NCI-H345 treated with DMSO at 0.1 percent for 48 hours (cell line): ENCODE results near the gene GJD2.

Experiments used
- DNase-seq: peaks from one replicate; lab custom pipeline; 2025; ENCODE audit not compliant: unreplicated experiment; lab: John Stamatoyannopoulos, UW

Gene GJD2

DNA sequence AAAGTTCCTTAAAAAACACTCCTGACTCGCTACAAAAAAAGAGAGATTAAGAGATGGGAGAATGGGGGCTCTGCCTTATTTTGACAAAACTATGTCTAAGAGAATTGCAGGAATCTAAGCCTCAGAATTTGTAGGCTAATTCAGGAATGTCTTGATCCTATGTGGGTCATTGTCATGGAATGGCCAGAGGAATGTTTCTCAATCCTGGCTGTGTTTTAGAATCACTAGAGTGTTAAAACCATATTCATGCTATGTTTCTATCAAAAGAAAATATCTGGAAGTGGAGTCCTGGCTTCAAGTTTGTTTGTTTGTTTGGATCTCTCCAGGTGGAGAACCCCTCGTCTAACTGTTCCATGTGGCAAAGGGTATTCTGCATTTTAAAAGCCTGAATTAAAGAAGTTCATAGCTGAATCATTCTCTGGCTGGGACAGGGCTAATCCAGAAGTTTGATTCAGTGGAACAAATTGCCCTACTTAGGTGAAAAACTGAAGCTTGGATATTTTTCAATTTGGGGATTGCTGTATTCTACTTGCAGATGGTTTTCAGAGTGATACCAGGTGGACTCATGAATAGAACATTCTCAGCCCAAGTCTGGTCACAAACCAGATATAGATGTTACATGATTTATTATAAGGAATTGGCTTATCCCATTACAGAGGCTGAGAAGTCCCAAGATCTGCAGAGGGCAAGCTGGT is 28.2 kb downstream of the GJD2 start:
- DNase-seq, result no peak

DNA sequence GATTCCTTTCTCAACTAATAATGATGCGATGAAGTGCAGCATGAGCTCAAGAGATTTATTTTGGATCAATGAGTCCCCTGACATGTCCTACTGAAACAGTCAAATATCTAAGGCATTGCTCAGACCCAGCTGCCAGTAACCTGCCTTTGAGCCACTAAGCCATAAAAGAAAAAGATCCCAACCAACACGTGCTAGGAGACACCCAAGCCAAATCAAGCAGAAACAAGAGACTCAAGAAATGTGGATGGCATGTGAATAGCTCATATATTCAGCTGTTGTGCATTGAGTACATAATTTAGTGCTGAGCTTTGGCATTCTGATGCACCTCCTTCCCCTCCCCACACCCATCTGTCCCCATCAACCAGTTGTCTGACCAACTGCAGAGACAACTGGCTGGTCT is 29.2 kb downstream of the GJD2 start:
- DNase-seq, result no peak

DNA sequence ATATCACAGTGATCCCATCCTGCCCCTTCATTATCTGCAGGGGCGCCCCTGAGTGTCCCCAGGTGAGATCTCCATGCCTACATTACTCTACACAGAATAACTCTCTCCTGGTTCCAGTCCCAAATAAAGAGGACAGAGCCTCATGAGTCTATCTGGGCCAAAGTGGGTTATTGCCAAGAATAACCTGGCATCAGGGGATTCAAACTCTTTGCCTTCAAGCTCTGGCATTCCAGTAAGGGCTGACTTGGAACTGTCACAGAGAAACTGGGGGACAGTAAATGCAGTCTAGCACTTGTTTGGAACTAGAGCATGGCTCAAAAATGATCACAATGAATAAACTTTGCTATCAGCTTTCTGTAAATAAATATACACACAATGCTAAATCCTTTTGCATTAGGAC is 30.3 kb downstream of the GJD2 start:
- DNase-seq, result no peak

DNA sequence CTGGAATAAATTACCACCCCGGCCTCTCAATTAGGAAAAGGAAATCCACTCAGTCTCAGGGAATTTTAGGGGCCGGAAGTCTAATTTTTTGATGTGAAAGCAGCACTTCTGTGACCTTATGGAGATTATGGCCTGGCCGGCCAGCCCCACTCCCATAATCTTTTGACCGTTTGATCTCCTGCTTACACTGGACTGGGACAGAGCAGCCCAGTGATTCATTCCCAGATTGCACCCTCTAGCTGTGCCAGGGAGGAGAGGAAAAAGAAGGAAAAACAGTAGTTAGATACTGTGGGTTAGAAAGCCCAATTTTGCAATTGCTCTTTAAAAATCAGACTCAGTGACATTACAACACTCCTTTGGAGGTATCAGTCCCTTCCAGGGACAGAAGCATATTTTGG is 32.4 kb downstream of the GJD2 start:
- DNase-seq, result no peak

DNA sequence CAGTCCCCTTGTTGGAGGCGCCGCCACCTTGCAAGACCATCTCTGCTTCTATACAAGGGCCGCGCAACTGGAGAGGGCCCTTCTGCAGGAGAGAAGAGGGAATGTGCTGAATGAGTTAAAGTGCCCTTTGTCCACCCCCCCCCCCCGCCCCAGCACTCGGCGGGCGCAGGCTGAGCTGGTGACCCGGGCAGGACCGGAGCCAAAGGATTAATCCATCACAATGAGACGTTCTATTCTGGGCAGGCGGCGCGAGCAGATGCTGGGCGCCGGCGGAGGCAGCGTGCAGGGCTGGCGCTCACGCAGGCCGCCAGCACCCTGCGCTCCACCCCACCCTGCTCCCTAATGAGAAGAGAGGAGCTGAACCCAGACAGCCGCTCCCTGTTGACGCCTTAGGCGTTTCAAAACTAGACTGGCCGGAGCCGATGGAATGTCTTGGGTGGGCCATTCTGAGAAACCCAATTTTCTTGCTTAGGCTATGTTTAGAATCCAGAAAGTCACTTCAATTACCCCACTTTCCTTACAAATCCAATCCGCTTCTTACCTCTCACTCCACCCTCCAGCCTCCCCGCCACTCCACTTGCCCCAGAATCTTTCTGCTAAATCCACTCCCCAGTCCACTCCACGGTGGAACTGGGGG is 32.9 kb downstream of the GJD2 start:
- DNase-seq, result peak; percentile 20

DNA sequence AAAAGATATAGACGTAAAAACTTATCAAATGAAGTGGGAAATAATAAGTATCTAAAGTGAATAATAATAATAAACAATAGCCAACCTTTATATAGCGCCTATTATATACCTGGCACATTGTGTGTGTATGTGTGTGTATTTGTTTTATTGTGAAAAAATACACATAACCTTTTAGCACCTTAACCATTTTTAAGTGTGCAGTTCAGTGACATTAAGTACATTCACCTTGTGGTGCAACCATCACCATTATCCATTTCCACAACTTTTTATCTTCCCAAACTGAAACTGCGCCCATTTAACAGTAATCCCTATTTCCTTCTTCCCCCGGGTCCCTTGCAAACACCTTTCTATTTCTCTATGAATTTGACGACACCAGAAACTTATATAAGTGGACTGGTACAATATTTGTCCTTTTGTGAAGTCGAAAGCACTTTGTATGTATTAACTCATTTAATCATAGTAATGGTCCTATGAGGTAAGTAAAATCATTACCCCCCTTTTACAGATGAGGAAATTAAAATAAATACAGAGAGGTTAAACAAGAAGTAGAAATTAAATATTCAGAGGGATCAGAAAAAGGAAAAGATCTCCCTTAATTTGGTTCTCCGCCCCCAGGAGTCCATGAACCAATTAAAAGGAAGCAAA is 33.5 kb downstream of the GJD2 start:
- no peak for DNase-seq

DNA sequence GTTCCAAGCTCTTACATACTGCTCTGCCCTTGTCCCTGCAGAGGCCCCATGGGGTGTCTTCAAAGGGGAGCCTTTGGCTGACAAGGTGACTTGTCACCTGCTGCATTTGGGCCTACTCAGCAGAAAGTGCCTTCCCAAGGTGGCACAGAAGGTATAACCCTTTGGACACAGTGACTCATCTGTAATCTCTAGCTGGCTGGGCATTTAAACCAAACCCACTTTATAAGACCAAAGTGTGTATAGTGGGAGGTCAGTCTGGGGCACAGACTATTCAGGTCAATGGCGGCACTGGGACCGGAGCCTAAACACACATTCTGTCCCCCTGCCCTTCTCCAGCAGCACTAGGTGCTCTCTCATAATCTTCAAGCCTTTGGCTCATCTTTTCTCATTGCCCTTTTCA is 35.1 kb downstream of the GJD2 start:
- no peak for DNase-seq

DNA sequence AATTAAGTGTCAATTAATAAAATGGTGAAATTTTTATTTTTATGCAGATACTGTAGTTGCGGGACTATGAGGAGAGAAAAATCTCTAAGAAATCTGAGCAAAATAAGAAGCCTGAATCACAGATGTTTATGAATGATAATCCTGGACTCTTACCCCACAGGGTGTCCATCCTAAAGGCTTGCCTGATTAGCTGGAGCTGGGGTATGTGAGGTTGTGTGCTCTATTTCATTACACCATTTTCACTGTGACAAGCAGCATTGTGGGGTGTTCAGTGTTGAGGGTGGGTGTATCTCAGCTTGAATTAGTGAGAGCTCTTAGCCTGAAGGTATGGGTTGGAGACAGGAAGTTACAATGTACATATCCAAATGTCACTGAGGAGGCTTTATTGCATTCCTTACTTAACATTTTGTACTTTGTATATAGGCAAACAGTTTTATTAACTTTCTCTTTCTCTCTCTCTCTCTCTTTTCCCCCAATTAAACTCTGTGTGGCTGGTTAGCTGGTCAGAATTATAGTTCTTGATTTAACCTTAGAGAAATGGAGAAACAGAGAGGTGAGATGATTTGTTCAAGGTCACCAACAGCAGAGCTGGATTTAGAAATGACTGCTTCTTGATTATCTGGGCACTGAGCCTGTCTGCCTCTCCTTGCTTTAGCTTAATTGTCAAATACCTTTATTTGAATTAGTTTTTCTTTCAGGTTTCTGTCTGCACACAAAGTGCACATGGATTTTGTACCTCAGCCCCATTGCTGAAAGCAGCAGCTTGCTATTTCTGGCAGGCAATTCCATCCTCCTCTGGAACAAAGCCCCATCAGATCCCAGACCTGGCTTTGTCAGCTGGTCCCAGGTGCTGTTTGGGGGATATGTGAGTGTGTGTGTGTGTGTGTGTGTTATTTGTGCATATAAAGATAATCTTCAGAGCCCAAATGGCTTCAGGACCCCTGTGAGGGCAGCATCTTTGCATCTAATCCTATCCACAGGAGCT is 35.8 kb downstream of the GJD2 start:
- no peak for DNase-seq

DNA sequence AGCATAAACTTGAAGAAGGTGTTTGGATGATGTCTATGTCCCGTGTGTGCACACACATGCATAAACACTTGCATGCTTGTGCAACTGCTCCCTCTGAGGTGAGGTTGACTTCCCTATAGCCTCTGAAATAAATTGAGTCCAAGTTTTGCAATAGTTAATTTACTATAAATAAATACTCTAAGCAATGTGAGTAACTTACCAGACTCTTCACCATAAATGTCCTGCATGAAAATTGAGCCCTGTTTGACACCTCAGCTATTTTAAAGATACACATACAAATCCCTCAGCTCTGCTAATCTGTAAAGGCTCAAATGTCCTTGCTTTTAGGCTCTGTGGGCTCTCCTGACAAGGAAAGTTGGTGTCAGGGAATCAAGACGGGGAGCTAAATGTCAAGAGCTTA is 37.1 kb downstream of the GJD2 start:
- DNase-seq, result no peak

DNA sequence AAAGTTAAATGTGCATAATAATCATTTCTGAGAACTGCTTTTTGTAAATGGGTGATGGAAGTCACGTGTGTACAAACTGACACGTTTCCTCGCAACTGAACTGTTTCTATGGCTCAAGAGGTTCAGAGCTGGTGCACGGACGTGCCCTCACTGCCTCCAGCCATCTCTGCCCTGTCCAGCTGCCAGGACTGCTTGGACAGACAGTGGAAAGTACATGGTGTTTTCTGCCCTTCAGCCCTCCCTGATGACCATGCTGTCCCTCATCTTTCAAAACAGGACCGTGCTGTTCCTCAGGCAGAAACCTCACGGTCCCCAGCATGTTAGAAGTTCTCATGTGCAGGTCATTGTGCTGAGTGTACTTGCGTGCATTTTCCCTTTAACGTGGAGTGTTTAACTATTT is 38.7 kb downstream of the GJD2 start:
- DNase-seq, result no peak

DNA sequence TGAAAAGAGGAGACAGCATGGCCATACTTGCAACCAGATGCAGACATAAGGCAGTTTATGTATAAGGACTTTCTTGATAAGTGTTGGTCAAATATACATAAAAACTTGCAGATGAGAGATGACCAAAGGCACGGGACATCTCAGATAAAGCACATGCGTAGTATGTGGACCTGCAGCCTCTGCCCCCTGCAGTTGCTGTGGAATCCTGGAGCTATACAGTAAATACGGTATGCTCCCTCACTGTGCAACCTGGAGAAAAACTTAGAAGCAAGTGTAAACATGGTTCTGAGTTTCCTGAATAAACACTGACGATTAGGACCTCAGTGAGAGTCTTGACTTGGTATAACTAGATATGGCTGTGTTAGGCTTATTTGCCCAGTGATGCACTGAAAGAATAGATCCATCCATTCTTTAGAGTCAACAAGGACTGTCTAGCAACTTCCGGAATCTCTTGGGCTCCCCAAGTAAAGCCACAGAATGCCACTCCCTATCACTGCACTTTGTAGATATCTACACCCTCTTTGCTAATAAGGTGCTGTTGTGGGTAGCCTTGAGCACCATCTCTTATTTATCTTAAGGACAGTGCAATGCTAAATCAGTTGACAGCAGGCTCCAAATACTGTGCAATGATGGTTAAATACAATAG is 40.2 kb downstream of the GJD2 start:
- no peak for DNase-seq

DNA sequence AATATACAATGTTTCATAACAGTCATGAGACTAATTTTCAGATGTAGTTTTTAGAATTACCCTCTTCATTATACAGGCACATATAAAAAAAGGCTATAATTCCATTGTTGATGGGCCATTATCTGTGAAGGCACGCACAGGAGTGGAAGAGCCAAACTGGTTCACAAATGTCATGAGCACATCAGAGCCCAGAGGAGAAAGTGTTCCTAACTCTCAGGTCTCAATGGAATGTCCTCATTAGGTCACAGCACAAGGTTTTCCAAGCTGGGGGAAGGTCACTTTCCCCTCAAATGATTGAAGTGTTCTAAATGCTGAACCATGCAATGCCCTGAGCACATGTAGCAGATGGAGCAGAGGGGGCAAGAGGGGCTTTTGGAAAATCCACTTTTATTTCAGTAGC is 41.2 kb downstream of the GJD2 start:
- no peak for DNase-seq

DNA sequence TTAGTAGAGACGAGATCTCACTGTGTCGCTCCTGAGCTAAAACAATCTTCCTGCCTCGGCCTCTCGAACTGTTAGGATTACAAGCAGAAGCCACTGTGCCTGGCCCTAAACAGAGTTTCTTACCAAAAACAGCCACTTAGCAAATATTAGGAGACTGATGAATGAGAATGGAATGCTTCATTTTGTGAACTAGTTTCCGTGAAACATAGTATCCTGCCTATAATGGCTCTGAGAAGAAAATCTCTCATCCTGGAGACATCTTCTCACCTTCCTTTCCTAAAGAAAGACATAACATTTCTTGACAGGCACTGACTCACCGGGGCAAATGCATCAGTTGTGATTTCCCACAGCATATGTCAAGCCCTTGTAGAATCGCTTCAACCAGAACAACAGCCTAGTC is 44.9 kb downstream of the GJD2 start:
- no peak for DNase-seq

DNA sequence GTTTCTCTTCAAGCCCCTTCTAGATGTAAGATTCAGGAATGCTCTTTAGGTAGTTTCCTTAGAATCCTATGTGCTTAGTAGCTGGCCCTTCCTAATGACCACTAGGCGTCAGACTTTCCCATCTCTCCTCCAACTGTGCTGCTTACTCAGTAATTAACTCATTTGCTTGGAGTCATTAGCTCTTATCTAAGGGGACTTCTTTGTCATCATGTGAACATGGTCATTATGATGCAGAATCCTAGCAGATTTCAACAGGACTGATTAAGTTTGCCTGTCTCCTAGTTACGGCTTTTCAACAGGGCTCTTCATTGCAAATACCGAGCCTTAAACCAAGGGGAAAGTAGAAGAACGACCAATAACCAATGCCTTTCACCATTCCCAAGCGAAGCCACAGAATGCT is 46.4 kb downstream of the GJD2 start:
- no peak for DNase-seq

DNA sequence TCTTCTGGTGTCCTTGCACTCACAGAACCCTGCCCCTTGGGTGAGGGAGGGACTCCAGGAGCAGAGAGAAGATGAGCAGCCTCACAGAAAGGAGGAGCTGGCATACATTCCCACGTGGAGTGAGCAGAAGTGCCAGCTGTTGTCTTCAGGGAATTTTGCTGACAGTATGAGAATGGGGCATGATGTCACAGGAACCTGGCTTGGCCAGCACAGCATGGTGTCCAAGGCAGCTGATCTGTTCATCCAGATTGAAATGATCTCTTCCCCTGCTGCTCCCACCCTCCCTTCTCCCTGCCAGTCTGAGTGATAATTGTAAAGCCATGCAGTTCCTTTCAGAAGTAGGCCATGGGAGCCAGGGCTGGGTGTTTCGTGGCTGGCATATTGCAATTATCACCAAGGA is 53.3 kb downstream of the GJD2 start:
- DNase-seq, result no peak
